ENCODE data around the gene SLC9A1.

GRCh38 chr1:27152004-27152828 is 2.7 kb downstream of the SLC9A1 start:
- no peak for TF ChIP-seq EZH2 (IDR thresholded peaks at IDR 0.05; ENCODE audit: insufficient read depth, poor library complexity, severe bottlenecking)
- no peak for TF ChIP-seq EZH2phosphoT487 (IDR thresholded peaks at IDR 0.05; ENCODE audit: insufficient read depth, low read depth)

All from GM23248 (cell line).